Measurements from ENCODE around the gene OSBPL8.
"Not testable (repeated sequence)": the region's sequence is repeated elsewhere in the genome, so short reads cannot be mapped to it uniquely, and the experiment has no call there.

The OSBPL8 gene

DNA sequence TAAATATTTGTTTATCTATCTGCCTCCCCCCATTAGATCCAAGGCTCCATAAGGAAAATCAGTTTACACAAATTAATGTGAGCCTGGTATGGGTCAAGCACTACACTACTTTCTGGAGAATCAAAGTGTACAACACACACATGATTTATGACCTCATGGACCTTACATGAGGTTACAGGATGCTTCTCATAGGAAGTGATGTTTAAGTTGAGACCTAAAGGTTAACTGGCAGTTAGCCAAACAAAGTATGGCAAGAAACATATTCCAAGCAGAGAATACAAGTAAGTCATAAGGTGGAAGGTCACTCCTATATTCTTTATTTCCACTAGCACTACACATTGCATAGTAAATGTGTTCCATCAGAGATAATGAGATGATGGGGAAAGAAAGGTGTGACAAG lies 39.2 kb downstream of the OSBPL8 start:
- DNase-seq (ENCODE audit: low read depth) = no peak

- DNase-seq (ENCODE audit: low read depth) = peak; percentile 45
Measured at GRCh38 chr12:76519538-76519937, 40.0 kb downstream of the OSBPL8 start.

DNA sequence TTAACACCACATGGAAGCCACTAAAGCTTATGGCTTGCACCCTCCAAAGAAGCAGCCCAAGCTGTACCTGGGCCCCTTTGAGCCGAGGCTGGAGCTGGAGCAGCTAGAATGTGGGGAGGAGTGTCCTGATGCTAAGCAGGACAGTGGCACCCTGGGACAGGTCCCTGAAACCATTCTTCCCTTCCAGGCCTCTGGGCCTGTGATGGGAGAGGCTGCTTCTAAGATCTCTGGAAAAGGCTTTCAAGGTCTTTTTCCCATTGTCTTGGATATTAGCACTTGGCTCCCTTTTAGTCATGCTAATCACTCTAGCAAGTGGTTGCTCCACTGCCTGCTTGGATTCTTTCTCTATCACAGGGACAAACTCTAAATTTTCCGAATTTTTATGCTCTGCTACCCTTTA lies 40.9 kb downstream of the OSBPL8 start:
- DNase-seq (ENCODE audit: low read depth) = no peak

DNA sequence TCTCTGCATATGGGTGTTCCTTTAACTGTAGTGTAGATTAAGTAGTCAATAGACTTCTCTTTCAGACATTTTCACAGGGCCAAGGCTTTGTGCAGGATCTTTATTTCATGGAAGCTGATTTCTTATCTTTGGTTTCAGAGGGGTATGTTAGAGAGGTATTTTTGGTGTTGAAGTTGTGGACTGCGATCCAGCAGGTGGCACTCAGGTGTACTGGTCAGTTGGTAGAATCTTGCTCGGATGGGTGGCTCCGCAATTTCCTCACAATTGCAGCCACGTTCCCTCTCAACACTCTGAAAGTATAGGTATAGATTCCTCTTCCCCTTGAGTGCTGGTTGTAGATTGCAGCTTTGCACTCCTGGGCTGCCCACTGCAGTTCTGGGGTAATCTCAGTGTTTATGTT lies 44.3 kb downstream of the OSBPL8 start:
- DNase-seq (ENCODE audit: low read depth) = no peak

DNA sequence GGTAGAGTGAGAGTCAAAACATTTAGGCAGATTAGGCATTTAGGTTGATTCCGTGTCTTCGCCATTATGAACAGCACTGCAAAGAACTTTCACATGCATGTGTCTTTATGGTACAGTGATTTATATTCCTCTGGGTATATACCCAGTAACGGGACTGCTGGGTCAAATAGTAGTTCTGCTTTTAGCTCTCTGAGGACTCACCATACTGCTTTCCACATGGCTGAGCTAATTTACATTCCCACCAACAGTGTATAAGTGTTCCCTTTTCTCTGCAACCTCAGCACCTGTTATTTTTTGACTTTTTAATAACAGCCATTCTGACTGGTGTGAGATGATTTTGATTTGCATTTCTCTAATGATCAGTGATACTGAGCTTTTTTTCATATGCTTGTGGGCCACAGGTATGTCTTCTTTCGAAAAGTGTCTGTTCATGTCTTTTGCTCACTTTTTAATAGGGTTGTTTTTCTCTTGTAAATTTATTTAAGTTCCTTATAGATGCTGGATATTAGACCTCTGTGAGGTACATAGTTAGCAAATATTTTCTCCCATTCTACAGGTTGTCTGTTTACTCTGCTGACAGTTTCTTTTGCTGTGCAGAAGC lies 48.4 kb downstream of the OSBPL8 start:
- DNase-seq (ENCODE audit: low read depth) = not testable (repeated sequence)

DNA sequence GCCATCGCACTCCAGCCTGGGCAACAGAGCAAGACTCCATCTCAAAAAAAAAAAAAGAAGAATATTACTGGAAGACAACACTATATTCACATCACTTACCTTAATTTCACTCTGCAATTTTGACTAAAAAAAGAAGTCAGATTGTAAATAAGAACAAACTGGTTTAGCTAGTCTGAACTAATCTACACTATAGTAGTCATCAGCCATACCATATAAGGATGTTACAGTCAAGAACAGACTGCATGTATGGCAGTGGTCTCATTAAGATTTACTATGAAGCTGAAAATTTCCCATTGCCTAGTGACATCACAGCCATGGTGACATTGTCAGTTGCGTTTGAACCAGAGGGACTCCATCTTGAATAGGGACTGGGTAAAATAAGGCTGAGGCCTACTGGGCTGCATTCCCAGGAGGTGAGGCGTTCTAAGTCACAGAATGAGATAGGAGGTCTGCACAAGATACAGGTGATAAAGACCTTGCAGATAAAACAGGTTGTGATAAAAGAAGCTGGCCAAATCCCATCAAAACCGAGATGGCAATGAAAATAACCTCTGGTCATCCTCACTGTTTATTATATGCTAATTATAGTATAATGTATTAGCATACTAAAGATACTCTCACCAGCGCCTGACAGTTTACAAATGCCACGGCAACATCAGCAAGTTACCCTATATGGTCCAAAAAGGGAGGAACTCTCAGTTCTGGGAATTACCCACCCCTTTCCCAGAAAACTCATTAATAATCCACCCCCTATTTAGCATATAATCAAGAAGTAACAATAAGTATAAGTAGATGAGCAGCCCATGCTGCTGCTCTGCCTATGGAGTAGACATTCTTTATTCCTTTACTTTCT lies 51.2 kb downstream of the OSBPL8 start:
- DNase-seq (ENCODE audit: low read depth) = no peak

GRCh38 chr12:76506149-76506548 lies 53.4 kb downstream of the OSBPL8 start:
- no peak for DNase-seq (ENCODE audit: low read depth)

- DNase-seq (ENCODE audit: low read depth) = no peak
Measured at GRCh38 chr12:76505050-76505449, 54.5 kb downstream of the OSBPL8 start.

GRCh38 chr12:76504606-76505005 lies 55.0 kb downstream of the OSBPL8 start:
- no peak for DNase-seq (ENCODE audit: low read depth)

GRCh38 chr12:76503957-76504356 lies 55.6 kb downstream of the OSBPL8 start:
- DNase-seq (ENCODE audit: low read depth) = no peak

GRCh38 chr12:76501390-76501789 lies 58.2 kb downstream of the OSBPL8 start:
- no peak for DNase-seq (ENCODE audit: low read depth)

- not testable (repeated sequence) for DNase-seq (ENCODE audit: low read depth)
Measured at GRCh38 chr12:76499136-76499535, 60.4 kb downstream of the OSBPL8 start.

DNA sequence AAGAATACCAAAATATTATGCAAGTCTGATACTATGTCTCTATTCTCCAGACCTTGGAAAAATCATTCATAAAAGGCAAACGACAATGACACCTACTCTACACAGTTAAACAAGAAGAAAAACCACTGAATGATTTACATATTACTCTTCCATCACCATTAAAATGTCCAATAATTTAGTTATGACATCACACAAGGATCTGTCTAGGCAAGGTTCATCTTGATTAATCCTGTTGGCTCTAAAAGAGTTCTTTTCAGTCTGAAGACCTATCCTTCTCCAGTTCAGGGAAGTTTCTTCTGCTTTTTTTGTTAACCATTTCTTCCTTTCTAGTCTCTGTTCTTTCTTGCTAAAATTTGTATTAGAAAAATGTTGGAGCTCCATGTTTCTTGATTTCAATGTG lies 64.0 kb downstream of the OSBPL8 start:
- no peak for DNase-seq (ENCODE audit: low read depth)

- no peak for DNase-seq (ENCODE audit: low read depth)
Measured at GRCh38 chr12:76491292-76491691, 68.3 kb downstream of the OSBPL8 start.

DNA sequence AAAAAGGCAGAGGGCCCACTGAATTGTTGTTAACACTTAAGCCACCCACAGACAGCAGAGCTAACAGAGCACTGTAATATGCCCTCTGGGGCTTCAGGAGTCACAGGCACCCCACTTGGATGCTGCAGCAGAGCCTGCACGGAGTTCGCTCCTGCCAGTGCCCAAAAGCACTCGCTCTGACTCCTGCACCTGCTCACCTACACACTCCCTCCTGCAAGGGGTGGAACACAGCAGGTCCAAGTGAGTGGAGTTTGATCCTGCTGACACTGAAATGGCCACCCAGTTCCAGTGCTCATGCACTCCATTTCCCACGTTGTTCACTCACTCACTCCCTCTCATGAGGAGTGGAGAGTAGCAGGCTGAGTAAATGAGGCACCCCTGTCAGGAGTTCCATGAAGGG lies 68.8 kb downstream of the OSBPL8 start:
- DNase-seq (ENCODE audit: low read depth) = no peak

DNA sequence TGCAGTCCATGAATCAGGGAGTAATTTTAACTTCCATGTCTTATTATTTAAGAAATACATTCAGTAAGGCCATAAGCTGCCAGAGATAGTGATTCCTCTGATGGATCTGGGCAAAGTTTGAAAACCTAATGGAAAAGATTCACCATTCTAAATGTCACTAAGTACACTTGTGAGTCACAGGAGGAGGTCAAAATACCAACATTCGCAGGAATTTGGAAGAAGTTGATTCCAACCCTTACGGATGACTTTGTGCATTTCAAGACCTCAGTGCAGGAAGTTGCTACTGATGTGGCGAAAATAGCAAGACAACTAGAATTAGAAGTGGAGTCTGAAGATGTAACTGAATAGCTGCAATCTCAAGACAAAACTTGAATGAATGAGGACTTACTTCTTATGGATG lies 69.8 kb downstream of the OSBPL8 start:
- DNase-seq (ENCODE audit: low read depth) = no peak

DNA sequence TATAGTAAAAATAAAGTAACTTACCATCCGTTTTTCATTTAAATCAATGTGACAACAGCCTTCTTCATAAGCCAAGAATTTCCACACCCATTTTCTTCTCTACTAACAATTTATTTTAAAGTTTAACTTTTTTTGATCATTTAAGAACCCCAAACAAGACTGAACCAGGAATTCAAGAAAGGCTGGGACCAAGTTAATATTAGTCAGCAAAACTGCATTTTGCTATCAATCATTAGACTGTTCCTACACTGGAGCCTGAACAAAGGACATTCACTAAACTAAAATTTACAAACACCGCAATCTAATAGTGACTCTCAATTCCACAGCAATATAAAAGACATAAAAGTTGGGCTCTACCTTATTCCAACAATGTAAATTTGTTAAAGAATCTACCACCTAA lies 73.6 kb downstream of the OSBPL8 start:
- no peak for DNase-seq (ENCODE audit: low read depth)

GRCh38 chr12:76480796-76481195 lies 78.8 kb downstream of the OSBPL8 start:
- no peak for DNase-seq (ENCODE audit: low read depth)

GRCh38 chr12:76478045-76478444 lies 81.5 kb downstream of the OSBPL8 start:
- DNase-seq (ENCODE audit: low read depth) = no peak

DNA sequence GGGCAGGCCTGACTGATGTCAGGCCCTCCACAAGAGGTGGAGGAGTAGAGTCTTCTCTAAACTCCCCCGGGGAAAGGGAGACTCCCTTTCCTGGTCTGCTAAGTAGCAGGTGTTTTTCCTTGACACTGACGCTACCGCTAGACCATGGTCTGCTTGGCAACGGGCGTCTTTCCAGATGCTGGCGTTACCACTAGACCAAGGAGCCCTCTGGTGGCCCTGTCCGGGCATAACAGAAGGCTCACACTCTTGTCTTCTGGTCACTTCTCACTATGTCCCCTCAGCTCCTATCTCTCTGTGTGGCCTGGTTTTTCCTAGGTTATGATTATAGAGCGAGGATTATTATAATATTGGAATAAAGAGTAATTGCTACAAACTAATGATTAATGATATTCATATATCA lies 86.7 kb downstream of the OSBPL8 start:
- not testable (repeated sequence) for DNase-seq (ENCODE audit: low read depth)

DNA sequence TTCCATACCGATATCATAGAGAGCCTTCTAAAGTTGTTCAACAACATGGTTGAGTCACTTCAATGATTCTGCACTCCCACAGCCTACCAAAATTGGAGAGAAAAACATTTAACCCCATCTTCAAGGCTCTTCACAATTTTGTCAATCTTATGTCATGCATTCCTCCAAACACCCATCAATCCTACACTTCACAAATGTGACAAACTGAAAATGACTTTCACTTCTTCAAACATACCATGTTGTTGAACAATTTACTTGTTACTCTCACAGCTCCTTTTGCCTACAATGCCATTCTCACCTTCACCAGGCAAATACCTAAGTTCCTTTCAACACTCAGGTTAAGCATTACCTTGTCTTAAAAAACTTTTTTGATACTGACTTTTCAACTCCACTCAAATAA lies 88.0 kb downstream of the OSBPL8 start:
- no peak for DNase-seq (ENCODE audit: low read depth)

GRCh38 chr12:76470028-76470939 lies 89.3 kb downstream of the OSBPL8 start:
- no peak for DNase-seq (ENCODE audit: low read depth)
